ENCODE measurements around the gene RALGPS2.

DNA sequence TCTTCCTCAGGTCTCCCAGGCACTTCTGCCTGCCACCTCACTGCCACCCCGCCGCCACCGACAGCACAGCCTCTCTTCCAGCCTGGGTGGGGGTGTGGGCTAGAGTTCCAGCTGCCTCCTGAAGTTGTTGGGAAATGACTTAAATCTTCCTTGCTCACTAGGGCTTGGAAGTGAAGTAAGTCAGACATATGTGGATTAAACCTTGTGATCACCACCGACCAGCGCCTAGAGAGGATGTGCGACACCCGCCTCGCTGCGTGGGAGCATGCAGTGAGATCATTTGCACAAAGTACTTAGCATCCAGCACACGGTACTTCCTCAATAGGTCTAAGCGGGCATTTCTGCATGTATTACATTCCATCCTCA is 229.3 kb downstream of the RALGPS2 start:
- TF ChIP-seq EP300 (IDR thresholded peaks at IDR 0.05) (no peak), POLR2A (IDR thresholded peaks at IDR 0.05) (no peak)
- TF ChIP-seq, protein P1, sequence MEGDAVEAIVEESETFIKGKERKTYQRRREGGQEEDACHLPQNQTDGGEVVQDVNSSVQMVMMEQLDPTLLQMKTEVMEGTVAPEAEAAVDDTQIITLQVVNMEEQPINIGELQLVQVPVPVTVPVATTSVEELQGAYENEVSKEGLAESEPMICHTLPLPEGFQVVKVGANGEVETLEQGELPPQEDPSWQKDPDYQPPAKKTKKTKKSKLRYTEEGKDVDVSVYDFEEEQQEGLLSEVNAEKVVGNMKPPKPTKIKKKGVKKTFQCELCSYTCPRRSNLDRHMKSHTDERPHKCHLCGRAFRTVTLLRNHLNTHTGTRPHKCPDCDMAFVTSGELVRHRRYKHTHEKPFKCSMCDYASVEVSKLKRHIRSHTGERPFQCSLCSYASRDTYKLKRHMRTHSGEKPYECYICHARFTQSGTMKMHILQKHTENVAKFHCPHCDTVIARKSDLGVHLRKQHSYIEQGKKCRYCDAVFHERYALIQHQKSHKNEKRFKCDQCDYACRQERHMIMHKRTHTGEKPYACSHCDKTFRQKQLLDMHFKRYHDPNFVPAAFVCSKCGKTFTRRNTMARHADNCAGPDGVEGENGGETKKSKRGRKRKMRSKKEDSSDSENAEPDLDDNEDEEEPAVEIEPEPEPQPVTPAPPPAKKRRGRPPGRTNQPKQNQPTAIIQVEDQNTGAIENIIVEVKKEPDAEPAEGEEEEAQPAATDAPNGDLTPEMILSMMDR (IDR thresholded peaks at IDR 0.05): no peak

Measured in tibial nerve (tissue), 4 donors.